ENCODE measurements around the gene YBEY. TPM values are rescaled to one million over a fixed set of nuclear protein-coding genes. Genes with fewer than 3 reads are reported as not detected.

Gene YBEY
- total and polyA plus RNA-seq, 2 donors (not counting 3 experiments of a cell fraction or from before 2014, with no cell fraction given), result 6.1 to 15.3 TPM

GRCh38 chr21:46316708-46317324 lies 30.7 kb downstream of the YBEY start:
- dilution Hi-C loops (cut with MboI; ENCODE audit: extremely low pct_ligation_motif_present, low sequenced_read_pairs), result no loop called here
- CTCF ChIA-PET, result interaction anchor here (0.5 kb wide), 1 partner anchor 154 kb away, joined by 3 read pairs; no protein-coding TSS in a partner anchor

GRCh38 chr21:46317710-46318463 lies 31.7 kb downstream of the YBEY start:
- Histone ChIP-seq H3K27ac (ENCODE audit: insufficient read depth, low read depth, low read length) (no peak overlapping the region), H3K9ac (replicated peaks; ENCODE audit: extremely low read depth, insufficient read depth, low read length) (no peak overlapping the region), H3K27me3 (ENCODE audit: control insufficient read depth in 2 of 2, insufficient read depth in 2 of 2, low read length in 2 of 2) (no peaks in the 10 kb centered on the region), H3K4me3 (replicated peaks in 1 of 3; ENCODE audit: insufficient read depth in 1 of 3, low read depth in 1 of 3, low read length in 3 of 3) (no peak overlapping the region), H3K9me1 (replicated peaks; ENCODE audit: control insufficient read depth, extremely low read depth, insufficient read depth, low read length) (no peaks in the 10 kb centered on the region), H2AFZ (ENCODE audit: low read depth, low read length) (no peak overlapping the region), H3K4me1 (ENCODE audit: control insufficient read depth, extremely low read depth, insufficient read depth, low read length) (peaks cover 19% of the 10 kb centered on the region), H4K20me1 (replicated peaks; ENCODE audit: control insufficient read depth, extremely low read depth, insufficient read depth, low read length) (no peaks in the 10 kb centered on the region), H3K4me2 (ENCODE audit: insufficient read depth, low read length) (no peak overlapping the region), H3K79me2 (ENCODE audit: control insufficient read depth, insufficient read depth, low read length) (peaks cover 29% of the 10 kb centered on the region), H3K36me3 (ENCODE audit: control insufficient read depth in 2 of 2, extremely low read depth in 1 of 2, insufficient read depth in 2 of 2, low read length in 2 of 2) (no peaks in the 10 kb centered on the region), H3K9me3 (replicated peaks; ENCODE audit: control insufficient read depth, insufficient read depth, low read length) (no peaks in the 10 kb centered on the region)
- DNase-seq (ENCODE audit: low read depth, low spot score) (no peak), FAIRE-seq (no peak)
- intact Hi-C loops (cut with micrococcal nuclease) (no loop called here), dilution Hi-C loops (cut with MboI; ENCODE audit: extremely low pct_ligation_motif_present, low sequenced_read_pairs) (no loop called here)
- TF ChIP-seq POLR2AphosphoS5 (IDR thresholded peaks at IDR 0.05; ENCODE audit: insufficient read depth, low read depth, low read length) (no peak), FOS (IDR thresholded peaks at IDR 0.05; ENCODE audit: borderline replicate concordance, insufficient read depth, low read length) (no peak), POLR2A (IDR thresholded peaks at IDR 0.05; ENCODE audit: low read depth, low read length) (no peak), JUN (IDR thresholded peaks at IDR 0.05; ENCODE audit: borderline replicate concordance, insufficient read depth, insufficient read length, low read depth) (no peak)
- BruUV-seq (replicated peaks), result no TSS peak
- POLR2A ChIA-PET, result no interaction called here
- CTCF ChIA-PET, result no interaction called here

More at GRCh38 chr21:46316708-46317324, 30.7 kb downstream of the YBEY start:
- no peaks in the 10 kb centered on the region for H4K20me1 ChIP-seq (replicated peaks; ENCODE audit: control insufficient read depth, extremely low read depth, insufficient read depth, low read length)
- POLR2A ChIA-PET, result no interaction called here
- FAIRE-seq (no peak), DNase-seq (ENCODE audit: low read depth, low spot score) (no peak)
- no peaks in the 10 kb centered on the region for H3K9me1 ChIP-seq (replicated peaks; ENCODE audit: control insufficient read depth, extremely low read depth, insufficient read depth, low read length)
- H2AFZ ChIP-seq (ENCODE audit: low read depth, low read length), result no peak overlapping the region
- H3K4me2 ChIP-seq (ENCODE audit: insufficient read depth, low read length), result no peak overlapping the region
- H3K9ac ChIP-seq (replicated peaks; ENCODE audit: extremely low read depth, insufficient read depth, low read length), result no peak overlapping the region
- H3K9me3 ChIP-seq (replicated peaks; ENCODE audit: control insufficient read depth, insufficient read depth, low read length), result no peaks in the 10 kb centered on the region
- intact Hi-C loops (cut with micrococcal nuclease), result no loop called here
- H3K36me3 ChIP-seq (ENCODE audit: control insufficient read depth in 2 of 2, extremely low read depth in 1 of 2, insufficient read depth in 2 of 2, low read length in 2 of 2), result no peaks in the 10 kb centered on the region
- no peaks in the 10 kb centered on the region for H3K27me3 ChIP-seq (ENCODE audit: control insufficient read depth in 2 of 2, insufficient read depth in 2 of 2, low read length in 2 of 2)
- H3K4me1 ChIP-seq (ENCODE audit: control insufficient read depth, extremely low read depth, insufficient read depth, low read length), result peaks cover 12% of the 10 kb centered on the region
- no peak overlapping the region for H3K27ac ChIP-seq (ENCODE audit: insufficient read depth, low read depth, low read length)
- H3K4me3 ChIP-seq (replicated peaks in 1 of 3; ENCODE audit: insufficient read depth in 1 of 3, low read depth in 1 of 3, low read length in 3 of 3), result no peak overlapping the region
- H3K79me2 ChIP-seq (ENCODE audit: control insufficient read depth, insufficient read depth, low read length), result peaks cover 18% of the 10 kb centered on the region
- TF ChIP-seq MYC (IDR thresholded peaks at IDR 0.05; ENCODE audit: low read depth, low read length), result no peak
- BruUV-seq (replicated peaks), result no TSS peak
